ENCODE measurements around the gene PALM.

The PALM gene

GRCh38 chr19:749811-750210 lies 41.1 kb downstream of the PALM start:
- Histone ChIP-seq H3K4me3 (ENCODE audit: low read length) (no peak overlapping the region), H3K27ac (ENCODE audit: low read length) (no peak overlapping the region), H3K36me3 (replicated peaks; ENCODE audit: low read depth, low read length) (no peaks in the 10 kb centered on the region), H3K27me3 (ENCODE audit: low read depth, low read length) (no peaks in the 10 kb centered on the region), H3K9me3 (ENCODE audit: insufficient read depth, low read length) (no peaks in the 10 kb centered on the region), H3K79me2 (ENCODE audit: low read length) (no peaks in the 10 kb centered on the region), H3K4me2 (ENCODE audit: low read length) (no peak overlapping the region), H2AFZ (ENCODE audit: low read depth, low read length) (no peak overlapping the region), H4K20me1 (ENCODE audit: insufficient read depth, low read length) (no peaks in the 10 kb centered on the region), H3K4me1 (ENCODE audit: low read length) (no peaks in the 10 kb centered on the region), H3K9ac (ENCODE audit: low read length) (no peak overlapping the region)
- no peak for TF ChIP-seq EZH2phosphoT487 (IDR thresholded peaks at IDR 0.05; ENCODE audit: low read depth)
- TF ChIP-seq, protein P1, sequence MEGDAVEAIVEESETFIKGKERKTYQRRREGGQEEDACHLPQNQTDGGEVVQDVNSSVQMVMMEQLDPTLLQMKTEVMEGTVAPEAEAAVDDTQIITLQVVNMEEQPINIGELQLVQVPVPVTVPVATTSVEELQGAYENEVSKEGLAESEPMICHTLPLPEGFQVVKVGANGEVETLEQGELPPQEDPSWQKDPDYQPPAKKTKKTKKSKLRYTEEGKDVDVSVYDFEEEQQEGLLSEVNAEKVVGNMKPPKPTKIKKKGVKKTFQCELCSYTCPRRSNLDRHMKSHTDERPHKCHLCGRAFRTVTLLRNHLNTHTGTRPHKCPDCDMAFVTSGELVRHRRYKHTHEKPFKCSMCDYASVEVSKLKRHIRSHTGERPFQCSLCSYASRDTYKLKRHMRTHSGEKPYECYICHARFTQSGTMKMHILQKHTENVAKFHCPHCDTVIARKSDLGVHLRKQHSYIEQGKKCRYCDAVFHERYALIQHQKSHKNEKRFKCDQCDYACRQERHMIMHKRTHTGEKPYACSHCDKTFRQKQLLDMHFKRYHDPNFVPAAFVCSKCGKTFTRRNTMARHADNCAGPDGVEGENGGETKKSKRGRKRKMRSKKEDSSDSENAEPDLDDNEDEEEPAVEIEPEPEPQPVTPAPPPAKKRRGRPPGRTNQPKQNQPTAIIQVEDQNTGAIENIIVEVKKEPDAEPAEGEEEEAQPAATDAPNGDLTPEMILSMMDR (IDR thresholded peaks at IDR 0.05; ENCODE audit: low read depth, low read length), result no peak

DNA sequence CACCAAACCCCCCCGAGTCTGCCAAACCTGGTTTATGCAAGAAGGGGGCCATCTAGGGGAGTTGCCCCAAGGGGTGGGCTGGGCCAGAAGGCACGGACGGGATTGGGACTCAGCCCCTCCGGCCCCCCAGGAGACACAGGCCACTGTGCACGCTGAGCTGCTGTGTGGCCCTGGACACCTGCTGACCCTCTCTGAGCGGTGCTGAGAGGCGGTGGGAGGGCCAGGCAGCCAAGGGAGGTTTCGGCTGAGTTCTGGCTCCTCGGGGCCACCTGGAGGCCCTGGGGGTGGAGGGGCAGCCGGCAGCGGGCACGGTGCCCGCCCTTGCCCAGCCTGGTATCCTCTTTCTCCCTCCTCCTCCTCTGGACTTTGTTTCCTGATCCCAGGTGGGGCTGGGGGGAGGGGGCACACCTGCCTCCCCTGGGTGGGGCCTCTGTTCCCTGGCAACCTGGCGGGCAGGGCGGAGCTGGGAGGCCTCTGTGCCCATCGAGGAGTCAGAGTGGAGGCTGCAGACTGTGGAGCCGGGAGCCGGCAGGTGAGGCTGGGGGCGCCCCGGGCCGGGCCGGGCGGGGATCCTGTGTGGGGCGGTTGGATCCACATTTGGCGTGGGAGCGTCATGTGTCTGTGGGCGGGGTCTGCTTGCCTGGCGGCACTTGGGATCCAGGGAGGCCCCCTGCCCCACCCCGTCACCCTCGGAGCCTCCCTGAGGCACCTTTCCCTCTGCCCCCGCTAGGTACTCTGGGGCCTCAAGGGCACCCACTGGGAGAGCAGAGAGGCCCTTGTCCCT lies 42.1 kb downstream of the PALM start, which contains the start of gene MISP:
MISP (plus strand) TSS at position 473 of the 784 bp plus-strand sequence. CDS start 5,835 bp downstream, outside the sequence.
- Histone ChIP-seq H3K4me1 (ENCODE audit: low read length) (no peaks in the 10 kb centered on the region), H3K4me3 (ENCODE audit: low read length) (no peak within 1 kb of the TSS), H2AFZ (ENCODE audit: low read depth, low read length) (no peak within 1 kb of the TSS), H3K9ac (ENCODE audit: low read length) (no peak within 1 kb of the TSS), H3K36me3 (replicated peaks; ENCODE audit: low read depth, low read length) (no peaks in the 10 kb centered on the region), H3K27me3 (ENCODE audit: low read depth, low read length) (no peaks in the 10 kb centered on the region), H3K27ac (ENCODE audit: low read length) (no peak within 1 kb of the TSS), H3K79me2 (ENCODE audit: low read length) (no peaks in the 10 kb centered on the region), H4K20me1 (ENCODE audit: insufficient read depth, low read length) (no peaks in the 10 kb centered on the region), H3K4me2 (ENCODE audit: low read length) (no peak within 1 kb of the TSS), H3K9me3 (ENCODE audit: insufficient read depth, low read length) (no peaks in the 10 kb centered on the region)
- TF ChIP-seq EZH2phosphoT487 (IDR thresholded peaks at IDR 0.05; ENCODE audit: low read depth), result no peak
- TF ChIP-seq, protein P1 (IDR thresholded peaks at IDR 0.05; ENCODE audit: low read depth, low read length), result no peak

DNA sequence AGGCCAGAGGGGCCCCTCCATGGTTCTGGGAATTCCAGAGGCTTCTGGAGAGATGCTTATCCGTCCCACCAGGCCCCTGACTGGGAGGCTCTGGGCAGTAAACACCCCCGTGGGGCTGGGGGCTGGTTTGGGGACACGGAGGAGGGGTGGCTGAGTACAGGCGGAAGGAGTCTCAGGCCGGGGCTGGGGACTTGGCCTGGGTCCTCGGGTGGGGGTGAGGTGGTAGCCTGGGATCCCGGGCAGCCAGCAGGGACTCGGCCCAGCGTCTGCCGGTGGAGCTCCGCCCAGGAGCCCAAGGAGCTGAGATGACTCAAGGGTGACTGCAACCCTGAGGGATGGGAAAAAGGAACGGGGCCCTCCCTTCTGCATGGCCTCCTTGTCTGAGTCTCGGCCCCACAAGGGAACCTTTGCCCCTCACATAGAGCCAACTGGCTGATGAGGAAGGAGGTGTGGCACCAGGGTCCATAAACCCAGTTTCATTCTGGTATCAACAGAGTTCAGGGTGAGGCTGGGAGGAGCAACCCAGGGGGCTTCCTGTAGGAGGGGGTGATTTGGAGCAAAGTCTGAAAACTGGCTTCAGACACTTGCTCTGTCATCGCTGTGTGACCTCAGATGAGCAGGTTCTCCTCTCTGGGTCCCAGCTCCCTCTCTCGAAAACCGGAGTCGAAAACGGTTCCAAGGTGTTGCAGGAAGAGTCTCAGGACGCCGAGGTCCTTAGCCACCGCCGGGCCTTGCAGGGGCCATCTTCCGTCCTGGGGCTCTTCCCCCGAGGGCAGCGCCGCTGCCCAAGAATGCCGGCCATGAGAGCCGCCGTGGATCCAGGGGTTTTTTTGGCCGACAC lies 43.0 kb downstream of the PALM start:
- Histone ChIP-seq H3K9ac (ENCODE audit: low read length) (no peak overlapping the region), H3K4me3 (ENCODE audit: low read length) (no peak overlapping the region), H2AFZ (ENCODE audit: low read depth, low read length) (no peak overlapping the region), H4K20me1 (ENCODE audit: insufficient read depth, low read length) (no peaks in the 10 kb centered on the region), H3K27ac (ENCODE audit: low read length) (no peak overlapping the region), H3K4me1 (ENCODE audit: low read length) (no peaks in the 10 kb centered on the region), H3K27me3 (ENCODE audit: low read depth, low read length) (no peaks in the 10 kb centered on the region), H3K4me2 (ENCODE audit: low read length) (no peak overlapping the region), H3K9me3 (ENCODE audit: insufficient read depth, low read length) (no peaks in the 10 kb centered on the region), H3K36me3 (replicated peaks; ENCODE audit: low read depth, low read length) (no peaks in the 10 kb centered on the region), H3K79me2 (ENCODE audit: low read length) (no peaks in the 10 kb centered on the region)
- TF ChIP-seq, protein P1 (IDR thresholded peaks at IDR 0.05; ENCODE audit: low read depth, low read length), result no peak
- no peak for TF ChIP-seq EZH2phosphoT487 (IDR thresholded peaks at IDR 0.05; ENCODE audit: low read depth)

Measured in OCI-LY3 (cell line).